Activated naive CD4-positive, alpha-beta T cell treated with anti-CD3 and anti-CD28 coated beads for 36 hours (primary cell): ENCODE measurements around the gene KAT14. TPM values are rescaled to one million over a fixed set of nuclear protein-coding genes. Genes with fewer than 3 reads are reported as not detected.
"Not testable (repeated sequence)": the region's sequence is repeated elsewhere in the genome, so short reads cannot be mapped to it uniquely, and the experiment has no call there.

ENCODE experiments used
- CTCF ChIA-PET: fragments of 350-600 bp; sonication (Branson Sonifier 250); formaldehyde crosslinking; loops from one replicate; lab custom pipeline; 2021; ENCODE audit warnings: antibody characterized with exemption; lab: Charles Lee
- DNase-seq: peaks from one replicate; pipeline ENCODE4 v3.0.0-alpha.2; 2020
- H3K27ac Mint-ChIP-seq: one replicate; pipeline ENCODE4 v1.8.0; 2021; ENCODE audit warnings: mild to moderate bottlenecking, mixed read lengths
- H3K27me3 Mint-ChIP-seq: one replicate; pipeline ENCODE4 v1.8.0; 2021; ENCODE audit warnings: low read depth, mixed read lengths
- H3K36me3 Mint-ChIP-seq: one replicate; pipeline ENCODE4 v1.8.0; 2021; ENCODE audit warnings: low read depth, mixed read lengths
- H3K4me1 Mint-ChIP-seq: one replicate; pipeline ENCODE4 v1.8.0; 2021; ENCODE audit warnings: low read depth, mixed read lengths
- H3K4me3 Mint-ChIP-seq: one replicate; pipeline ENCODE4 v1.8.0; 2021; ENCODE audit warnings: mild to moderate bottlenecking, moderate library complexity, mixed read lengths
- H3K9me3 Mint-ChIP-seq: one replicate; pipeline ENCODE4 v1.8.0; 2021; ENCODE audit warnings: mixed read lengths
- intact Hi-C: fragments of 100-400 bp; cut with micrococcal nuclease; formaldehyde crosslinking; loops from one replicate; pipeline ENCODE4 v1.15.1; 2023
- total RNA-seq, 2 experiments: library from RNA; stranded (reverse); gene quantifications; one replicate each; pipeline ENCODE4 v1.2.3, GENCODE V29; 2021

KAT14 gene
- total RNA-seq, 2 experiments from 2014 or later = 10.3 to 12.9 TPM

DNA sequence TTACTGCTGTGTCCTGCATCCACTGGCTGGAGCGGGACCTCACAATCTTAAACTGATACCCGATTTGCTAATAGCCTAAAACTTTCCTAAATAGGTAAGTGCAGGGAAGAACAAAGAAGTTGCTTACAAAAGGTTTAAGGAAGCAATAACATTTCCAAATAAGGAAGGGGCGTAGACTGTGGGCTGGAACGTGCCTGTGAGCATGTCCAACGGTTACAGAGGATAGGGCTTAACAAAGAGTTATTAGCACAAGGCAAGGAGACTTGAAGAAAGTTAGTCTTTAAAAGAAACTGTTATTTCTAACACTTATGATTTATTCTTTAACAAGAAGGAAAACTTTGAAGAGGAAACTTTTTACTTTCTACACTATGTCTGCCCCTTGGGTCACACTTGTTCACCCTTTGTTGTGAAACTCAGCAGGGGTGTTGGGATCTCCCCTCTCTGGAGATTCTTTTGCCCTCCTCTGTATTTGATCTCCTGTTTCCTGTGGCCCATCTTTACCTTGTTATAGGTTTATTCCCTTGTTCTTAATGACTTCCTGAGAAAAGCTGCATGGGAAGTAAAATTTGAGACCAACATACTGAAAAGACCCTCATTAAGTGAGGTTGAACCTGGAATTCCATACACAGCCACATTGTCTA is 28.7 kb downstream of the KAT14 start:
- Mint-ChIP-seq H3K36me3 (peaks cover 49% of the 10 kb centered on the region), H3K9me3 (no peaks in the 10 kb centered on the region), H3K27me3 (no peaks in the 10 kb centered on the region), H3K4me1 (peaks cover 53% of the 10 kb centered on the region), H3K4me3 (no peak overlapping the region), H3K27ac (no peak overlapping the region)
- no peak for DNase-seq
- intact Hi-C loops = no loop called here
- CTCF ChIA-PET = no interaction called here

DNA sequence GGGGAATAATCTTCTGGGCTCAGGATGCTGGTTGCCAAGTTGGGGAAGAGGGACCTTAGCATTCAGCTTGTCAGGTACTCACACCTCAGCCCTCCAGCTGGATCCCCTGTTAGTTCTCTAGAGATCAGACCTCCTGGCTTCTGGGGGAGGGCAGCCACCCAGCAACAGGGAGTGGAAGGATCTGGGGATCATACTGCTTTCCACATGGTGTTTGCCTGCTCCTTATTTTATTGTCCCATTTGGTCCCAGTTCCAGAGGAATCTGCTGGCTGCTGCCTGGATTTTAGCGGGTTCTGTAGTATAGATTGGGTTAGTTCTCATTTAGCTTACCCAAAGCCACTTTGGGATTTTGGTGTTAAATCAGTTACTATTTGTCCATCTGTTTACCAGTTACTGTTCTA is 29.3 kb downstream of the KAT14 start:
- Mint-ChIP-seq H3K27me3 (no peaks in the 10 kb centered on the region), H3K27ac (no peak overlapping the region), H3K4me1 (peaks cover 53% of the 10 kb centered on the region), H3K4me3 (no peak overlapping the region), H3K36me3 (peaks cover 49% of the 10 kb centered on the region), H3K9me3 (no peaks in the 10 kb centered on the region)
- DNase-seq = no peak
- CTCF ChIA-PET = interaction anchor here (0.6 kb wide), 1 partner anchor 349 kb away, joined by 3 read pairs; no protein-coding TSS in a partner anchor
- intact Hi-C loops = no loop called here

DNA sequence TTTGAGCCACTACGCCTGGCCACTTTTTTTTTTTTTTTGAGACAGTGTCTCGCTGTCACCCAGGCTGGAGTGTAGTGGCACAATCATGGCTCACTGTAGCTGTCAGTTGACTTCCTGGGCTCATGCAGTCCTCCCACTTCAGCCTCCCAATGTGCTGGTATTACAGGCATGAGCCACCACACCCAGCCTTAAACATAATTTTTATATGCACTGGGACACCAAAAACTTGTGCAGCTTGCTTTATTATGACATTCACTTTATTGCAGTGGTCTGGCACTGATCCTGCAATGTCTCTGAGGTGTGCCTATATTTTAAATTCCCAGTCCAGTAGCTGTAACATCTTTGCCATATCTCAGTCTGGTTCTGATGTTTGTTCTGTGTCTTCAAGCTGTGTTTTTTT is 34.7 kb downstream of the KAT14 start:
- no peaks in the 10 kb centered on the region for H3K9me3 Mint-ChIP-seq
- peaks cover 53% of the 10 kb centered on the region for H3K36me3 Mint-ChIP-seq
- intact Hi-C loops = no loop called here
- H3K27ac Mint-ChIP-seq = no peak overlapping the region
- H3K27me3 Mint-ChIP-seq = no peaks in the 10 kb centered on the region
- DNase-seq = no peak
- peaks cover 16% of the 10 kb centered on the region for H3K4me1 Mint-ChIP-seq
- CTCF ChIA-PET = no interaction called here
- no peak overlapping the region for H3K4me3 Mint-ChIP-seq

DNA sequence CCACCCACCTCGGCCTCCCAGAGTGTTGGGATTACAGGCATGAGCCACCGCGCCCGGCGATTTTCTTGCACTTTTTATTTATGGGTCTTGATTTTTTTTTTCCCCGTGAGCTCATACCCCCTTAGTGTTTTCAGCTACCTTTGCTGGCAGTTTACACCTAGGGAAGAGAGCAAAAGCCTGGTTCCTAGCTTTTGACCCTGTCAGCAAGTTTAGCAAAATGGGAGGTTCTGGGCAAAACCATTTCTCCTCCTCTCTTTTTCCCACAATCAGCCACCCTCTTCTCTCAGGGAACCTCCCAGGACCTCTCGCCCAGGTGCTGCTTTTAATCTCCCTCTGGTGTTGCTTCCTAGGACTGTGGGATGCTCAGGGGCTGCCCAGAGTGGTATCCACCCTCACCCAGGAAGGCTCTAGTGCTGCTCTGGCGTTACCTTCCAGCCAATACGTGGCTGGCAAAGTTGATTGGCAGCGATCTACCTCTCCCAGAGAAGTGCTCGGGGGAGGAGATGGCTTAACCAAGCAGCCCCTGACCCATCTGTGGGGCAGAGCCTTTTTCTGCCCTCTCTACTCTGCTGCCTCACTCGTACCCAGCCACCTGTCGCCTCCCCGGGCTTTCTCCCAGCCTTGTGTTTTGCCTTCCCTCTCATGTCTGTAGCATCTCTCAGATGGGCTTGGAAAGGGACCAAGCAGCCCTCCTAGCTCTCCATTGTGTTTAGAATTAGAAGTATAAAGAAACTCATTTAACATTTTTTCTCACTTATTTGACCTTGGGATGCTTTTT is 37.4 kb downstream of the KAT14 start:
- Mint-ChIP-seq H3K4me1 (peaks cover 4% of the 10 kb centered on the region), H3K27me3 (no peaks in the 10 kb centered on the region), H3K36me3 (peaks cover 55% of the 10 kb centered on the region), H3K9me3 (peaks cover 10% of the 10 kb centered on the region), H3K4me3 (no peak overlapping the region), H3K27ac (no peak overlapping the region)
- CTCF ChIA-PET = interaction anchor here (0.6 kb wide), 2 partner anchors 118 to 762 kb away, joined by 3 read pairs; no protein-coding TSS in a partner anchor
- intact Hi-C loops = no loop called here
- DNase-seq = no peak

GRCh38 chr20:18176318-18176785 is 38.7 kb downstream of the KAT14 start:
- H3K4me1 Mint-ChIP-seq = no peaks in the 10 kb centered on the region
- DNase-seq = no peak
- H3K36me3 Mint-ChIP-seq = peaks cover 55% of the 10 kb centered on the region
- no peaks in the 10 kb centered on the region for H3K27me3 Mint-ChIP-seq
- peak overlapping the region; percentile 23 for H3K27ac Mint-ChIP-seq
- intact Hi-C loops = no loop called here
- H3K9me3 Mint-ChIP-seq = peaks cover 15% of the 10 kb centered on the region
- H3K4me3 Mint-ChIP-seq = no peak overlapping the region
- CTCF ChIA-PET = interaction anchor here (0.5 kb wide), 1 partner anchor 181 kb away, joined by 3 read pairs; no protein-coding TSS in a partner anchor

GRCh38 chr20:18180366-18180765 is 42.7 kb downstream of the KAT14 start:
- H3K36me3 Mint-ChIP-seq = peaks cover 42% of the 10 kb centered on the region
- H3K27me3 Mint-ChIP-seq, H3K4me3 Mint-ChIP-seq, H3K27ac Mint-ChIP-seq, DNase-seq, H3K4me1 Mint-ChIP-seq, intact Hi-C loops: not testable (repeated sequence)
- peaks cover 15% of the 10 kb centered on the region for H3K9me3 Mint-ChIP-seq
- CTCF ChIA-PET = interaction anchor here (0.9 kb wide), 1 partner anchor 64 kb away, joined by 3 read pairs; no protein-coding TSS in a partner anchor

DNA sequence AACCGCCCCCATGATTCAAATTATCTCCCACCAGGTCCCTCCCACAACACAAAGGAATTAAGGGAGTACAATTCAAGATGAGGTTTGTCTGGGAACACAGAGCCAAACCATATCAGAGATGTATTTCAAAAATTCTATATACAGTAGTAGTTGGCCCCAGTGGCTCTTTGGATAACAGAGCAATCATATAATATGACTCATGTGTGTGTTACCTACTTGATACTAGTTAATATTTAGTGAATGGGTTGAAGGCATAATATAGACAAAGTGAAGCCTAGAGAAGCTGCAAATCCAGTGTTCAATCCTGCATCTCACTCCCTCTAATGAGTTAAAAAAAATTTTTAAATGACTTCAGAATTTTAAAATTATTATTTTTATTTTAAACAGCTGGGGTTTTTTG is 43.2 kb downstream of the KAT14 start:
- intact Hi-C loops = no loop called here

DNA sequence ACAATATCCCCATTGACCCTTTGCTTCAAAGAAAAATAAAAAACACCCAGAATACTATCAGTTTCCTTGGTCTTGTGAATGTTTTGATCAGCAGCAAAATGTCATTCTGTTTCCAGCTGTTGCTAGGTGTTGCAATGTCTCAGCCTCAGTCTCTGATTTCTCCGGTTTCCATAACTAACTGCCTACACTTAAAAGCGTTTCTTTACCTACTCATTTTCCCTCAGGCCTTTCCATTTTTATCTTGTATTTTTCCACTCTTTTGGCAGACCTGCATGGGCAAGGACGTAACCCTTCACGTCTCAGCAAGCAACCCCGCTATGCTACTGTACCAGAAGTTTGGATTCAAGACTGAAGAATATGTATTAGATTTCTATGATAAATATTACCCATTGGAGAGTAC is 49.4 kb downstream of the KAT14 start:
- Mint-ChIP-seq H3K27ac (no peak overlapping the region), H3K36me3 (peaks cover 9% of the 10 kb centered on the region), H3K27me3 (no peaks in the 10 kb centered on the region), H3K4me1 (peaks cover 2% of the 10 kb centered on the region), H3K4me3 (no peak overlapping the region), H3K9me3 (no peaks in the 10 kb centered on the region)
- DNase-seq = no peak
- intact Hi-C loops = no loop called here
- CTCF ChIA-PET = no interaction called here

More for the DNA sequence above, 43.2 kb downstream of the KAT14 start:
- H3K36me3 Mint-ChIP-seq = peaks cover 39% of the 10 kb centered on the region
- H3K4me3 Mint-ChIP-seq = no peak overlapping the region
- H3K9me3 Mint-ChIP-seq = peaks cover 15% of the 10 kb centered on the region
- no peaks in the 10 kb centered on the region for H3K27me3 Mint-ChIP-seq
- DNase-seq = no peak
- CTCF ChIA-PET = interaction anchor here (0.9 kb wide), 1 partner anchor 65 kb away, joined by 3 read pairs; no protein-coding TSS in a partner anchor
- H3K4me1 Mint-ChIP-seq = no peaks in the 10 kb centered on the region
- H3K27ac Mint-ChIP-seq = no peak overlapping the region

DNA sequence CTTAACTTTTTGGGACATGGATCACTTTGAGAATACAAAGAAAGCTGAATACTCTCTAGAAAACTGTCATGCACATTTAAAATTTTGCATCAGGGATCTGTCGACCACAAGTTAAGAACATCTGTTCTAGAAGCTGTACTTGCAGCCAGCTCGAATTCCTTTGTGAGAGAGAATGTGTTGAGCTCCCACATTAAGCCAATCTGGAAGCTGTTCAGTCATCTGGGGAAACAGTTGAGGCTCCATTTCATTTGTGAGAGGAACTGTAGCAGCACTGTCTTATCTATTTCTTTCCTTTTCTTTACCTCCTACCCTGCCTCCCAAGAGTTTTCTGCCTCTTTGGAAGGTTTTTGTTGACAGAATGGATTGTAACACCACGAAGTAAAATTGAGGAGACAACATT is 50.8 kb downstream of the KAT14 start:
- no peak for DNase-seq
- intact Hi-C loops = no loop called here
- Mint-ChIP-seq H3K27me3 (no peaks in the 10 kb centered on the region), H3K36me3 (peaks cover 9% of the 10 kb centered on the region), H3K27ac (no peak overlapping the region), H3K9me3 (no peaks in the 10 kb centered on the region), H3K4me3 (no peak overlapping the region), H3K4me1 (peaks cover 2% of the 10 kb centered on the region)
- CTCF ChIA-PET = interaction anchor here (0.7 kb wide), 1 partner anchor 39 kb away, joined by 4 read pairs; no protein-coding TSS in a partner anchor

GRCh38 chr20:18190338-18191233 is 52.9 kb downstream of the KAT14 start:
- no peaks in the 10 kb centered on the region for H3K9me3 Mint-ChIP-seq
- peaks cover 9% of the 10 kb centered on the region for H3K36me3 Mint-ChIP-seq
- H3K27me3 Mint-ChIP-seq = no peaks in the 10 kb centered on the region
- CTCF ChIA-PET = interaction anchor here (1.0 kb wide), 1 partner anchor 131 kb away, joined by 3 read pairs; no protein-coding TSS in a partner anchor
- no peak overlapping the region for H3K4me3 Mint-ChIP-seq
- DNase-seq = no peak
- intact Hi-C loops = no loop called here
- H3K4me1 Mint-ChIP-seq = peaks cover 2% of the 10 kb centered on the region
- H3K27ac Mint-ChIP-seq = no peak overlapping the region

DNA sequence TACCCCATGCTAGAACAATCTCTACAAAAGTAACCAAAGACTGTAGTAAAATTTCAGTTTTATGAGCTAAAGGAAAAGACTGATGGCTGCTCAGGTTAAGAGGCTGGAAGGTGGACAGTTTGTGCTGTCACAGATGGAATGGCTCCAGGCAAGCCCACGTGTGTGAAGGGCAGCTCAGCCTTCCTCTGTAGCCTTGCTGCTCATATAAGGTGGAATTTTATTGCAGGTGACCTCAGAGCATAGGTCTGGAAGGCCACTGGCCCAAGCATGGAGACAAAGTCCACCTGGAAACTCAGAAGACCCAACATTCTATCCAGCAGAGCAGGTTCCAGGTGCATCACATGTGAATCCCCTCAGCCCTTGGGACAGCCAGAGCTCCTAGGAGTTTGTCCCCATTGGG is 53.6 kb downstream of the KAT14 start:
- CTCF ChIA-PET = no interaction called here
- DNase-seq = no peak
- no peaks in the 10 kb centered on the region for H3K9me3 Mint-ChIP-seq
- intact Hi-C loops = no loop called here
- H3K4me1 Mint-ChIP-seq = peaks cover 2% of the 10 kb centered on the region
- H3K27ac Mint-ChIP-seq = no peak overlapping the region
- no peak overlapping the region for H3K4me3 Mint-ChIP-seq
- H3K27me3 Mint-ChIP-seq = no peaks in the 10 kb centered on the region
- peaks cover 6% of the 10 kb centered on the region for H3K36me3 Mint-ChIP-seq

DNA sequence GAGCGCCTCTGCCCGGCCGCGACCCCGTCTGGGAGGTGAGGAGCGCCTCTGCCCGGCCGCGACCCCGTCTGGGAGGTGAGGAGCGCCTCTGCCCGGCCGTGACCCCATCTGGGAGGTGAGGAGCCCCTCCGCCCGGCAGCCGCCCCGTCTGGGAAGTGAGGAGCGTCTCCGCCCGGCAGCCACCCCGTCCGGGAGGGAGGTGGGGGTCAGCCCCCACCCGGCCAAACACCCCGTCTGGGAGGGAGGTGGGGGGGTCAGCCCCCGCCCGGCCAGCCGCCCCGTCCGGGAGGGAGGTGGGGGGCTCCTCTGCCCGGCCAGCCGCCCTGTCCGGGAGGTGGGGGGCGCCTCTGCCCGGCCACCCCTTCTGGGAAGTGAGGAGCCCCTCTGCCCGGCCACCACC is 56.8 kb downstream of the KAT14 start:
- intact Hi-C loops, H3K27me3 Mint-ChIP-seq, H3K4me3 Mint-ChIP-seq, H3K27ac Mint-ChIP-seq, H3K9me3 Mint-ChIP-seq, H3K36me3 Mint-ChIP-seq, H3K4me1 Mint-ChIP-seq, CTCF ChIA-PET, DNase-seq: not testable (repeated sequence)
